HepG2 (cell line): ENCODE measurements around the gene DAGLB. TPM values are rescaled to one million over a fixed set of nuclear protein-coding genes. Genes with fewer than 3 reads are reported as not detected.

Experiments
- ATAC-seq: fragments of 200-7000 bp; cut with Tn5 transposase; 3 replicates; pipeline ENCODE4 v1.9.1; 2020; ENCODE audit warnings: mild to moderate bottlenecking, moderate library complexity
- BruUV-seq: library from RNA; stranded (reverse); fragments of 400-500 nt; replicated peaks from 2 replicates; lab custom pipeline; 2021; lab: Mats Ljungman, UMichigan
- CTCF ChIA-PET: fragments of 300-600 bp; formaldehyde crosslinking; extraction: SDS; loops from one replicate; lab custom pipeline; 2021; ENCODE audit warnings: low total read pairs, inconsistent platforms, low intra/inter-chr PET ratio; lab: Yijun Ruan, JAX
- POLR2A ChIA-PET: fragments of 350-600 bp; sonication (Branson Sonifier 250); formaldehyde crosslinking; loops from one replicate; lab custom pipeline; 2020; ENCODE audit warnings: antibody characterized with exemption, inconsistent platforms; lab: Yijun Ruan, JAX
- DNase-seq: peaks from one replicate; pipeline ENCODE4 v3.0.0-alpha.2; 2015; ENCODE audit warnings: low spot score
- FAIRE-seq: peaks from 3 replicates; lab custom pipeline; 2011; peaks lifted over from hg19 to GRCh38; lab: Jason Lieb, UNC
- H2AFZ ChIP-seq: one replicate; pipeline ENCODE4 v1.6.1; 2011; ENCODE audit warnings: low read length, inconsistent platforms
- H3K27ac ChIP-seq: fragments of 300-600 bp; 3 replicates; pipeline ENCODE4 v1.8.0; 2011; ENCODE audit warnings: mixed run types, mild to moderate bottlenecking, mixed read lengths, low read length, inconsistent platforms; ENCODE audit not compliant: insufficient read depth; ENCODE audit errors: extremely low read length
- H3K27me3 ChIP-seq, 2 experiments: fragments of 200-600 bp in 1 of 2; 2 replicates in 1 of 2; 3 replicates in 1 of 2; pipeline versions ENCODE4 v1.6.0 to v1.8.0; 2011; ENCODE audit warnings: low read length in 2 of 2, mild to moderate bottlenecking in 2 of 2, moderate library complexity in 2 of 2, inconsistent platforms in 1 of 2; ENCODE audit not compliant: insufficient read depth in 2 of 2, control insufficient read depth in 1 of 2
- H3K36me3 ChIP-seq, 2 experiments: fragments of 200-600 bp in 1 of 2; replicated peaks in 1 of 2; 2 replicates in 1 of 2; 3 replicates in 1 of 2; pipeline versions ENCODE4 v1.5.1 to v1.8.0; 2011; ENCODE audit warnings: low read length in 2 of 2, inconsistent platforms in 1 of 2; ENCODE audit not compliant: insufficient read depth in 2 of 2, control insufficient read depth in 1 of 2
- H3K4me1 ChIP-seq: 2 replicates; pipeline ENCODE4 v1.5.1; 2012; ENCODE audit warnings: low read length, inconsistent platforms; ENCODE audit not compliant: insufficient read depth
- H3K4me2 ChIP-seq: 2 replicates; pipeline ENCODE4 v1.6.0; 2011; ENCODE audit warnings: low read depth, low read length, inconsistent platforms
- H3K4me3 ChIP-seq, 3 experiments: fragments of 200-600 bp in 1 of 3; sonication (generic), shearing (Covaris generic) in 1 of 3; replicated peaks in 1 of 3; 2 replicates each; pipeline ENCODE4 v1.5.1; 2011 to 2016; ENCODE audit warnings: low read length in 3 of 3, inconsistent platforms in 2 of 3, low read depth in 2 of 3, mild to moderate bottlenecking in 2 of 3, control low read depth in 1 of 3, mixed read lengths in 1 of 3; ENCODE audit not compliant: insufficient read depth in 1 of 3
- H3K79me2 ChIP-seq: one replicate; pipeline ENCODE4 v1.6.1; 2011; ENCODE audit warnings: low read length, inconsistent platforms; ENCODE audit not compliant: insufficient read depth
- H3K9ac ChIP-seq: 2 replicates; pipeline ENCODE4 v1.6.0; 2011; ENCODE audit warnings: mild to moderate bottlenecking, low read depth, low read length, inconsistent platforms; ENCODE audit not compliant: insufficient read depth
- H3K9me3 ChIP-seq: 2 replicates; pipeline ENCODE4 v1.5.1; 2012; ENCODE audit warnings: mild to moderate bottlenecking, low read length
- H4K20me1 ChIP-seq: 2 replicates; pipeline ENCODE4 v1.6.0; 2011; ENCODE audit warnings: inconsistent platforms, mild to moderate bottlenecking, low read length, moderate library complexity; ENCODE audit not compliant: insufficient read depth
- AGO2 ChIP-seq: fragments of 200-400 bp; formaldehyde crosslinking; optimal IDR thresholded peaks from 2 replicates; pipeline ENCODE3; 2017; ENCODE audit warnings: mild to moderate bottlenecking, low read depth, low read length, moderate library complexity
- CSRNP2 ChIP-seq: sonication (generic); formaldehyde crosslinking; conservative IDR thresholded peaks from 2 replicates; pipeline ENCODE4 v1.8.0; 2022; ENCODE audit warnings: low read depth, missing genetic modification reagents
- HOXA3 ChIP-seq: sonication (generic); formaldehyde crosslinking; IDR thresholded peaks from 2 replicates; pipeline ENCODE4 v1.5.0; 2020; ENCODE audit warnings: missing genetic modification reagents
- POLR2G ChIP-seq: fragments of 200-400 bp; formaldehyde crosslinking; IDR thresholded peaks from 2 replicates; pipeline ENCODE4 v1.6.1; 2018; ENCODE audit warnings: mild to moderate bottlenecking, low read depth, low read length, moderate library complexity
- RBM22 ChIP-seq: fragments of 200-400 bp; formaldehyde crosslinking; optimal IDR thresholded peaks from 2 replicates; pipeline ENCODE3; 2017; ENCODE audit warnings: mild to moderate bottlenecking, low read length, moderate library complexity
- ZBTB33 ChIP-seq: sonication (generic); formaldehyde crosslinking; IDR thresholded peaks from 2 replicates; pipeline ENCODE4 v1.4.0; 2020; ENCODE audit warnings: missing genetic modification reagents
- ZC3H13 ChIP-seq: sonication (generic); formaldehyde crosslinking; IDR thresholded peaks from 2 replicates; pipeline ENCODE4 v1.8.1; 2023; ENCODE audit warnings: mild to moderate bottlenecking, missing genetic modification reagents, moderate library complexity
- WGBS: methylation state at CpG from one replicate; pipeline ENCODE4 v1.1.6; 2017; ENCODE audit warnings: low lambda C conversion rate; 5-methylcytosine and 5-hydroxymethylcytosine counted together
- in situ Hi-C: cut with HindIII; loops from 2 replicates; pipeline ENCODE4 v1.10.0; 2017; ENCODE audit warnings: low pct_unique_long_range_greater_than_20kb; ENCODE audit not compliant: extremely low pct_ligation_motif_present
- intact Hi-C: fragments of 100-400 bp; cut with micrococcal nuclease; formaldehyde crosslinking; loops from one replicate; pipeline ENCODE4 v1.10.0; 2022; ENCODE audit not compliant: unreplicated experiment
- polyA plus RNA-seq, 8 experiments: library from polyadenylated mRNA; depleted of rRNA in 3 of 8; stranded (reverse) in 7 of 8; unstranded in 1 of 8; fragments of >200 nt; fragmentation: Illumina TruSeq in 4 of 8; extraction: Trizol in 4 of 8; gene quantifications; 2 replicates each; pipeline versions ENCODE4 v1.2.1 to v1.2.3, GENCODE V29; 2011 to 2016; ENCODE audit warnings: low read depth in 4 of 8, missing spikeins in 1 of 8, mixed read lengths in 1 of 8; ENCODE audit not compliant: insufficient read depth in 1 of 8
- total RNA-seq, 5 experiments: library from RNA; depleted of rRNA; stranded (reverse); fragments of >200 nt; fragmentation: Illumina TruSeq; extraction: Trizol; gene quantifications; 2 replicates each; pipeline ENCODE4 v1.2.3, GENCODE V29; 2016; ENCODE audit warnings: low read depth in 1 of 5

Gene DAGLB
- total and polyA plus RNA-seq, 2 of the 13 experiments (the other 11 are each of a cell fraction or from before 2014, with no cell fraction given), result 7.9 to 9.8 TPM

- Histone ChIP-seq H3K4me2 (no peak overlapping the region), H3K27me3 (no peaks in the 10 kb centered on the region), H2AFZ (no peak overlapping the region), H3K4me3 (no peak overlapping the region), H4K20me1 (no peaks in the 10 kb centered on the region), H3K4me1 (no peaks in the 10 kb centered on the region), H3K27ac (no peak overlapping the region), H3K36me3 (peaks cover 3 to 44% of the 10 kb centered on the region in 2 experiments; a peak in 3 of 5 replicates), H3K9ac (no peak overlapping the region), H3K79me2 (no peaks in the 10 kb centered on the region), H3K9me3 (no peaks in the 10 kb centered on the region)
- intact Hi-C loops, result no loop called here
- BruUV-seq, result TSS peak; percentile 33
- ChIA-PET POLR2A (interaction anchor here (0.6 kb wide), 1 partner anchor 31 kb away, joined by 3 read pairs; the partner anchor contains the start of gene DAGLB), CTCF (no interaction called here)
- WGBS, result 95% methylated on average over 21 of the region's 23 CpGs
- peak; percentile 9 for DNase-seq
- in situ Hi-C loops, result no loop called here
- TF ChIP-seq AGO2 (peak; percentile 60), POLR2G (no peak), HOXA3 (peak; percentile 22; the same call in 1 of the 2 replicates), ZBTB33 (CRISPR knock-in tag) (peak; percentile 13; the same call in 1 of the 2 replicates)
- ATAC-seq, result peak; percentile 66
- FAIRE-seq, result no peak
Measured at GRCh38 chr7:6416516-6417145, 31.1 kb downstream of the DAGLB start.

GRCh38 chr7:6413637-6414036, 34.1 kb downstream of the DAGLB start:
- peaks cover 8 to 59% of the 10 kb centered on the region in 2 experiments; a peak in 4 of 5 replicates for H3K36me3 ChIP-seq
- no peak overlapping the region for H3K4me3 ChIP-seq
- no peak overlapping the region for H3K9ac ChIP-seq
- H2AFZ ChIP-seq, result no peak overlapping the region
- H3K4me1 ChIP-seq, result no peaks in the 10 kb centered on the region
- H3K4me2 ChIP-seq, result no peak overlapping the region
- H3K79me2 ChIP-seq, result no peaks in the 10 kb centered on the region
- POLR2A ChIA-PET, result interaction anchor here (0.7 to 0.9 kb wide), 2 partner anchors 10 to 63 kb away, joined by 3 read pairs; no protein-coding TSS in a partner anchor
- in situ Hi-C loops, result no loop called here
- no peak for FAIRE-seq
- 0 out of 2 replicates have a peak, but pooled peaks cover 2% of the 10 kb centered on the region for H4K20me1 ChIP-seq
- CTCF ChIA-PET, result no interaction called here
- H3K27ac ChIP-seq, result no peak overlapping the region
- H3K27me3 ChIP-seq, result no peaks in the 10 kb centered on the region
- intact Hi-C loops, result no loop called here
- TF ChIP-seq AGO2, result peak; percentile 49
- peak; percentile 34; the same call in 1 of the 2 replicates for TF ChIP-seq ZC3H13 (CRISPR knock-in tag)
- no peak for TF ChIP-seq CSRNP2 (CRISPR knock-in tag)
- TF ChIP-seq RBM22, result peak; percentile 54
- no peaks in the 10 kb centered on the region for H3K9me3 ChIP-seq
- DNase-seq, result no peak
- 94% methylated on average over 10 of the region's 10 CpGs for WGBS
- no peak for ATAC-seq
- no TSS peak for BruUV-seq
